OCI-LY1 (cell line): ENCODE results near the gene PTPDC1.

ENCODE experiments used
- H2AFZ ChIP-seq: fragments of 200-600 bp; sonication (generic), shearing (Covaris generic); 2 replicates; pipeline ENCODE4 v1.6.0; 2014; ENCODE audit warnings: antibody characterized with exemption, mild to moderate bottlenecking, low read length
- H3F3A ChIP-seq: fragments of 200-600 bp; sonication (generic), shearing (Covaris generic); 2 replicates; pipeline ENCODE4 v1.6.0; 2014; ENCODE audit warnings: mild to moderate bottlenecking, antibody characterized with exemption, low read length, moderate library complexity; ENCODE audit not compliant: insufficient read depth
- H3K27ac ChIP-seq: fragments of 200-600 bp; sonication (generic); 2 replicates; pipeline ENCODE4 v1.5.1; 2014; ENCODE audit warnings: low read length, mixed run types, mild to moderate bottlenecking, low read depth; ENCODE audit not compliant: poor library complexity, severe bottlenecking
- H3K27me3 ChIP-seq: fragments of 200-600 bp; sonication (generic); 2 replicates; pipeline ENCODE4 v1.6.0; 2014; ENCODE audit warnings: antibody characterized with exemption, mild to moderate bottlenecking, low read length, moderate library complexity; ENCODE audit not compliant: insufficient read depth
- H3K36me3 ChIP-seq: fragments of 200-600 bp; sonication (generic); 2 replicates; pipeline ENCODE4 v1.6.1; 2014; ENCODE audit warnings: mild to moderate bottlenecking, antibody characterized with exemption, low read length, moderate library complexity, mixed read lengths; ENCODE audit not compliant: insufficient read depth
- H3K4me1 ChIP-seq: fragments of 200-600 bp; sonication (generic); 2 replicates; pipeline ENCODE4 v1.5.1; 2014; ENCODE audit warnings: mild to moderate bottlenecking, low read length, moderate library complexity; ENCODE audit not compliant: insufficient read depth, severe bottlenecking
- H3K4me2 ChIP-seq: fragments of 200-600 bp; sonication (generic), shearing (Covaris generic); 2 replicates; pipeline ENCODE4 v1.6.1; 2014; ENCODE audit warnings: low read length
- H3K4me3 ChIP-seq: fragments of 200-600 bp; sonication (generic); 2 replicates; pipeline ENCODE4 v1.5.1; 2014; ENCODE audit warnings: low read length, low read depth, mild to moderate bottlenecking, mixed read lengths; ENCODE audit not compliant: poor library complexity, severe bottlenecking
- H3K79me2 ChIP-seq: fragments of 200-600 bp; shearing (Covaris generic); 2 replicates; pipeline ENCODE4 v1.6.1; 2016; ENCODE audit warnings: mixed run types, low read length, mixed read lengths; ENCODE audit not compliant: insufficient read depth
- H3K9ac ChIP-seq: fragments of 200-600 bp; sonication (generic), shearing (Covaris generic); 2 replicates; pipeline ENCODE4 v1.6.1; 2014; ENCODE audit warnings: mild to moderate bottlenecking, low read length, mixed read lengths
- H3K9me2 ChIP-seq: fragments of 200-600 bp; sonication (generic), shearing (Covaris generic); 2 replicates; pipeline ENCODE4 v1.6.1; 2014; ENCODE audit warnings: low read depth, mild to moderate bottlenecking, low read length, mixed read lengths
- H3K9me3 ChIP-seq: fragments of 200-600 bp; shearing (Covaris generic); 2 replicates; pipeline ENCODE4 v1.6.1; 2014; ENCODE audit warnings: low read length, mixed read lengths
- H4K20me1 ChIP-seq: fragments of 200-600 bp; sonication (generic), shearing (Covaris generic); 2 replicates; pipeline ENCODE4 v1.6.0; 2016; ENCODE audit warnings: mild to moderate bottlenecking, low read length; ENCODE audit not compliant: insufficient read depth
- EZH2 ChIP-seq: fragments of 200-600 bp; sonication (generic), shearing (Covaris generic); IDR thresholded peaks from 2 replicates; pipeline ENCODE4 v1.8.0; 2017; ENCODE audit warnings: borderline replicate concordance, mixed run types, mild to moderate bottlenecking, antibody characterized with exemption, low read length, moderate library complexity, mixed read lengths
- TF ChIP-seq, protein P1 (sequence below): fragments of 200-600 bp; sonication (generic), shearing (Covaris generic); IDR thresholded peaks from 2 replicates; pipeline ENCODE4 v1.5.1; 2017; ENCODE audit warnings: mild to moderate bottlenecking, antibody characterized with exemption, low read length, moderate library complexity, mixed read lengths

Gene PTPDC1

DNA sequence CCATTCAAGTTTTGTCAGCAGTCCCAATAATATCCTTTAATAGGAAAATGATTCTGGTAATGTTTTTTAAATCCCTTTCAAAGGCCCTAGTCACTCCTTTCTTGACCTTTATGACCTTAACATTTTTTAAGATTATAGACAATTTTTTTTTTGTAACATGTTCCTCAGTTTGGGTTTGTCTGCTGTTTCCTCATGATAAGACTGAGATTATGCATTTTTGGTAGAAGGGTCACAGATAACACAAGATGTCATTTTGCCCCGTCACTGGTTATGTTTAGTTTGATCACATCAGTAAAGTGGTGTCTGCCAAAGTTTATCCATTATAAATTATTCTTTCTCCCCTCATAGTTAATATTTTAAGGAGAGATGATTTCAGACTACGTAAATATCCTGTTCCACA lies 16.0 kb upstream of the PTPDC1 start:
- H3K9ac ChIP-seq = no peak overlapping the region

DNA sequence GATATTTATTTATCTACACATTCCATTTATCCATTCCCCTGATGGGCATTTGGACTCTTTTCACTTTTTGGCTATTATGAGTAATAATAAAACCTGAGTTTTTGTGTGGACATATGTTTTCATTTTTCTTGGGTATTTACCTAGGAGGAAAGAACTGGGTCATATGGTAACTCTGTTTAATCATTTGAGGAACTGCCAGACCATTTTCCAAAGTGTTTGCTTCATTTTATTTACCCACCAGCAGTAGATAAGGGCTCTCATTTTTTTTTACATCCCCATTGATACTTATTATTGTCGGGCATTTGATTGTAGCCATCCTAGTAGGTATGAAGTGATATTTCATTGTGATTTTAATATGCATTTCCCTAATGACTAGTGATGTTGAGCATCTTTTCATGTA lies 7.7 kb upstream of the PTPDC1 start:
- Histone ChIP-seq H3K79me2 (no peaks in the 10 kb centered on the region), H3K4me1 (no peaks in the 10 kb centered on the region), H3F3A (no peaks in the 10 kb centered on the region), H3K9me2 (no peaks in the 10 kb centered on the region; the same call in 1 of the 2 replicates), H3K4me2 (no peak overlapping the region), H3K36me3 (no peaks in the 10 kb centered on the region), H3K9ac (no peak overlapping the region), H3K4me3 (no peak overlapping the region), H3K9me3 (no peaks in the 10 kb centered on the region), H3K27me3 (no peaks in the 10 kb centered on the region), H4K20me1 (no peaks in the 10 kb centered on the region), H3K27ac (no peak overlapping the region), H2AFZ (no peak overlapping the region)
- TF ChIP-seq, protein P1, sequence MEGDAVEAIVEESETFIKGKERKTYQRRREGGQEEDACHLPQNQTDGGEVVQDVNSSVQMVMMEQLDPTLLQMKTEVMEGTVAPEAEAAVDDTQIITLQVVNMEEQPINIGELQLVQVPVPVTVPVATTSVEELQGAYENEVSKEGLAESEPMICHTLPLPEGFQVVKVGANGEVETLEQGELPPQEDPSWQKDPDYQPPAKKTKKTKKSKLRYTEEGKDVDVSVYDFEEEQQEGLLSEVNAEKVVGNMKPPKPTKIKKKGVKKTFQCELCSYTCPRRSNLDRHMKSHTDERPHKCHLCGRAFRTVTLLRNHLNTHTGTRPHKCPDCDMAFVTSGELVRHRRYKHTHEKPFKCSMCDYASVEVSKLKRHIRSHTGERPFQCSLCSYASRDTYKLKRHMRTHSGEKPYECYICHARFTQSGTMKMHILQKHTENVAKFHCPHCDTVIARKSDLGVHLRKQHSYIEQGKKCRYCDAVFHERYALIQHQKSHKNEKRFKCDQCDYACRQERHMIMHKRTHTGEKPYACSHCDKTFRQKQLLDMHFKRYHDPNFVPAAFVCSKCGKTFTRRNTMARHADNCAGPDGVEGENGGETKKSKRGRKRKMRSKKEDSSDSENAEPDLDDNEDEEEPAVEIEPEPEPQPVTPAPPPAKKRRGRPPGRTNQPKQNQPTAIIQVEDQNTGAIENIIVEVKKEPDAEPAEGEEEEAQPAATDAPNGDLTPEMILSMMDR = no peak

More for the DNA sequence above, 16.0 kb upstream of the PTPDC1 start:
- no peaks in the 10 kb centered on the region for H3K36me3 ChIP-seq
- H3K4me3 ChIP-seq = no peak overlapping the region
- H3K27ac ChIP-seq = no peak overlapping the region
- H3F3A ChIP-seq = no peaks in the 10 kb centered on the region
- no peak overlapping the region for H2AFZ ChIP-seq
- H3K27me3 ChIP-seq = no peaks in the 10 kb centered on the region
- no peak overlapping the region for H3K4me2 ChIP-seq
- 0 out of 2 replicates have a peak, but pooled peaks cover 4% of the 10 kb centered on the region for H3K9me3 ChIP-seq
- H4K20me1 ChIP-seq = no peaks in the 10 kb centered on the region
- TF ChIP-seq, protein P1 = no peak
- no peaks in the 10 kb centered on the region for H3K9me2 ChIP-seq
- no peaks in the 10 kb centered on the region for H3K4me1 ChIP-seq
- H3K79me2 ChIP-seq = no peaks in the 10 kb centered on the region

DNA sequence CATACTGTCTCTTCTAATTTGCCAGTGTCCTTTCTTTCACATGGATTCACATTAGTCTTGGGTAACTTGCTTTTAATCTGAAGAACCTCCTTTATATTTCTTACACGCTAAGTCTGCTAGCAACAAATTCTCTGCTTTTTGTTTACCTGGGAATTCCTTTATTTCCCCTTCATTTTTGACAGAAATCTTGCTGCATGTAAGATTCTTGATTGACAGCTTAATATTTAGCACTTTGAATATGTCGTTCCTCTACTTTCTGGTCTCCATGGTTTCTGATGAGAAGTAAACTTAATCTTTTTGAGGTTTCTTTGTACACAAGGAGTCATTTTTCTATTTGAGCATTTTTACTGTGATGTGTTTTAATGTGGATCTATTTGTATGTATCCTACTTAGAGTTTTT lies 6.2 kb upstream of the PTPDC1 start:
- no peaks in the 10 kb centered on the region for H3F3A ChIP-seq

More for the DNA sequence above, 6.2 kb upstream of the PTPDC1 start:
- no peak overlapping the region for H3K27ac ChIP-seq
- no peaks in the 10 kb centered on the region for H3K4me1 ChIP-seq
- H3K9me2 ChIP-seq = no peaks in the 10 kb centered on the region; the same call in 1 of the 2 replicates
- no peaks in the 10 kb centered on the region for H3K36me3 ChIP-seq
- no peak overlapping the region for H3K4me2 ChIP-seq
- no peak overlapping the region for H2AFZ ChIP-seq
- H3K9me3 ChIP-seq = no peaks in the 10 kb centered on the region
- no peaks in the 10 kb centered on the region for H3K27me3 ChIP-seq
- no peaks in the 10 kb centered on the region for H3K79me2 ChIP-seq
- no peaks in the 10 kb centered on the region for H4K20me1 ChIP-seq
- TF ChIP-seq EZH2 = no peak
- TF ChIP-seq, protein P1 = no peak
- H3K4me3 ChIP-seq = no peak overlapping the region
- H3K9ac ChIP-seq = no peak overlapping the region
